HFF-Myc (cell line): ENCODE measurements around the gene CDK6.

Source experiments
- DNase-seq: peaks from one replicate; pipeline ENCODE4 v3.0.0-alpha.2; 2011; ENCODE audit warnings: low read depth; ENCODE audit errors: extremely low read depth
- H3K4me3 ChIP-seq: replicated peaks from 2 replicates; pipeline ENCODE4 v1.5.1; 2011; ENCODE audit warnings: low read depth, mild to moderate bottlenecking, control low read depth, low read length
- TF ChIP-seq, protein P1 (sequence below): IDR thresholded peaks from 2 replicates; pipeline ENCODE4 v1.5.1; 2012; ENCODE audit warnings: mild to moderate bottlenecking, low read depth, low read length, control low read depth; ENCODE audit errors: missing control alignments

The CDK6 gene

DNA sequence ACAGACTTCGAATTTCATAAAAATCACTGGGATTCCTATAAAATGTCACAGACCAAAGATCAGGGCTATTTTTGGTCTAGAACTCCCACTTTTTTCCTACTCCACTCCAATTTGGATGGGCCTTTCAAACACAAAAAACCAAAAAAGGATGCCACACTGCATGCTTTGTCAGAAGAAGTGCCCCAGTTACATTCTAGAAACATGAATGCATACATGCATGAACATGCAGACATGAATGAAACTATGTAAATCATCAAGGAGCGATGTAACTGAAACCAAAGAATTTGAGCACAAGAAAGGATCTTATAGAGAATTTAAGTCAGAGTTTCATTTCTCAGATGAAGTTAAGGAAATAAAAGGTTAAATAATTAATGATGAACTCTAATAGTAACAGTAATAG lies 214.3 kb downstream of the CDK6 start:
- DNase-seq: no peak
- TF ChIP-seq, protein P1, sequence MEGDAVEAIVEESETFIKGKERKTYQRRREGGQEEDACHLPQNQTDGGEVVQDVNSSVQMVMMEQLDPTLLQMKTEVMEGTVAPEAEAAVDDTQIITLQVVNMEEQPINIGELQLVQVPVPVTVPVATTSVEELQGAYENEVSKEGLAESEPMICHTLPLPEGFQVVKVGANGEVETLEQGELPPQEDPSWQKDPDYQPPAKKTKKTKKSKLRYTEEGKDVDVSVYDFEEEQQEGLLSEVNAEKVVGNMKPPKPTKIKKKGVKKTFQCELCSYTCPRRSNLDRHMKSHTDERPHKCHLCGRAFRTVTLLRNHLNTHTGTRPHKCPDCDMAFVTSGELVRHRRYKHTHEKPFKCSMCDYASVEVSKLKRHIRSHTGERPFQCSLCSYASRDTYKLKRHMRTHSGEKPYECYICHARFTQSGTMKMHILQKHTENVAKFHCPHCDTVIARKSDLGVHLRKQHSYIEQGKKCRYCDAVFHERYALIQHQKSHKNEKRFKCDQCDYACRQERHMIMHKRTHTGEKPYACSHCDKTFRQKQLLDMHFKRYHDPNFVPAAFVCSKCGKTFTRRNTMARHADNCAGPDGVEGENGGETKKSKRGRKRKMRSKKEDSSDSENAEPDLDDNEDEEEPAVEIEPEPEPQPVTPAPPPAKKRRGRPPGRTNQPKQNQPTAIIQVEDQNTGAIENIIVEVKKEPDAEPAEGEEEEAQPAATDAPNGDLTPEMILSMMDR: no peak

GRCh38 chr7:92621561-92622023 lies 214.8 kb downstream of the CDK6 start:
- TF ChIP-seq, protein P1: no peak
- no peak for DNase-seq
- no peak overlapping the region for H3K4me3 ChIP-seq

More for the DNA sequence above, 214.3 kb downstream of the CDK6 start:
- H3K4me3 ChIP-seq: no peak overlapping the region

GRCh38 chr7:92621026-92621540 lies 215.3 kb downstream of the CDK6 start:
- DNase-seq: peak; percentile 84
- no peak overlapping the region for H3K4me3 ChIP-seq
- TF ChIP-seq, protein P1: peak; percentile 73

GRCh38 chr7:92615861-92616260 lies 220.5 kb downstream of the CDK6 start:
- H3K4me3 ChIP-seq: no peak overlapping the region
- TF ChIP-seq, protein P1: no peak
- DNase-seq: no peak

DNA sequence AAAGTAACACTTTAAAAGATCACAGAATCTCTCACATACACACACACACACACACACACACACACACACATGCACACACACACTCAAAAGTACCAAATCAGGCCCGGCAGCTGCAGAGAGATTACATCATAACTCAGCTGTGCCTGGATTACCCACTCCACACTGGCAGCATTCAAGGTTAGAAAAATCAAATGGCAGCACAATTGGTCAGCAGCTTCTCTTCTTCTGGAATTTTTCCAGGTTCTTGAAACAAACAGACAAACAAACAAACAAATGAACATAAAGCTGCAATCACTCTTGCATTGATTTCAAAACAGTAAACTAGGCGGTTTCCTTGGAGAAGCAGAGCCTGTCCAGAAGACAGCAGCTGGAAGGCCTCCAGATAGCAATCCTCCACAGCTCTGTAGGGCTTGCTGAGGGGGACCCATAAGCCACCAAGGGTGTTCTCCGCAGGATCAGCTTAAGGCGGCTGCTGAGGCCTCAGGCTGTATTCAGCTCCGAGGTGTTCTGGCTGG lies 221.7 kb downstream of the CDK6 start:
- H3K4me3 ChIP-seq: no peak overlapping the region
- no peak for DNase-seq
- TF ChIP-seq, protein P1: no peak

DNA sequence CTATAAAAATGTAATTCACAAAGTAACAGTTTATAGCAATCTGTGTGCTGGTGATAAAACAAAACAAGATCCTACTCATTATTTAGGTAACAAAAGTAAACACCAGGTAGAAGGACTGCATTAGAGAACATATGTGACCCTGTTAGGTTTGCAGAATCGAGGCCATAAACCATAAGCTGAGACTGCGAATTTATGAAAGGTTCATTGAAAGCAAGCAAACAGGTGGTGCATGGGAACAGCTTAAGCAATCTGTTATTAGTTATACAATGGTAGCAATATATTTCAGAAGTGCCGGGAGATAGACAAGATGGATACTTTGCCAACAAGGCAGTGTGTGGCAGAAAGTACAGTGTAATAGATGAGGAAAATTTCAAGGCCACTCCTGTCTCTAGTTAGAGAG lies 222.7 kb downstream of the CDK6 start:
- DNase-seq: no peak
- TF ChIP-seq, protein P1: no peak
- no peak overlapping the region for H3K4me3 ChIP-seq

DNA sequence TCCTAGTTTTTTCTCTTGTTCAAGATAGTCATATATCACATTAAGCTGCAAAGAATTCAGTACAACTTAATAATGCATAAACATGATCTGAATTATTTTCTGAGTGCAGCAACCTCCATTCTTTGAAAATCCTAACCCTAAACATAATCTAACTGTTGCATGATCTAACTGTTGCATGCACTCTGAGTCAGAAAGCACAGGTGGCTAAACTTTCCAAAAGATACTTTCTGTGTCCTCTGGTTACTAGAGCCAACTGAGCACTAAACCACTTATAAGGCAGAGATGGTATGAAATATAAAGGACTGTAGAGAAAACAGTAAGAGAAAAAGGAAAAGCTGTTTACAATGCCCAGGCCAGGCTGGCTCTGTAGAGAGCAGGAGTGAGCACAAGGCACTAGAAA lies 223.2 kb downstream of the CDK6 start:
- TF ChIP-seq, protein P1: no peak
- DNase-seq: no peak
- H3K4me3 ChIP-seq: no peak overlapping the region
